AG10803 (cell line): ENCODE data around the gene C3orf22.

Experiments
- DNase-seq: peaks from one replicate; pipeline ENCODE4 v3.0.0; 2010; ENCODE audit warnings: low read depth
- H3K4me3 ChIP-seq: 2 replicates; pipeline ENCODE4 v1.5.1; 2011; ENCODE audit warnings: mild to moderate bottlenecking, low read length, control low read depth
- CTCF ChIP-seq: conservative IDR thresholded peaks from 2 replicates; pipeline ENCODE4 v1.5.1; 2011; ENCODE audit warnings: mild to moderate bottlenecking, low read length, control low read depth, inconsistent platforms

The C3orf22 gene

GRCh38 chr3:126581569-126581968 is 22.8 kb upstream of the C3orf22 start:
- DNase-seq, result no peak
- no peak for TF ChIP-seq CTCF
- no peak overlapping the region for H3K4me3 ChIP-seq

- no peak for DNase-seq
- no peak overlapping the region for H3K4me3 ChIP-seq
- TF ChIP-seq CTCF, result no peak
Observed at GRCh38 chr3:126580746-126581145, 22.0 kb upstream of the C3orf22 start.

- TF ChIP-seq CTCF, result no peak
- no peak overlapping the region for H3K4me3 ChIP-seq
- DNase-seq, result no peak
Observed at GRCh38 chr3:126578702-126579101, 20.0 kb upstream of the C3orf22 start.

GRCh38 chr3:126577261-126577660 is 18.5 kb upstream of the C3orf22 start:
- DNase-seq, result no peak
- no peak overlapping the region for H3K4me3 ChIP-seq
- no peak for TF ChIP-seq CTCF

- no peak for TF ChIP-seq CTCF
- no peak overlapping the region for H3K4me3 ChIP-seq
- no peak for DNase-seq
Observed at GRCh38 chr3:126573492-126574117, 14.9 kb upstream of the C3orf22 start.

- no peak for DNase-seq
- no peak overlapping the region for H3K4me3 ChIP-seq
- TF ChIP-seq CTCF, result no peak
Observed at GRCh38 chr3:126571078-126571477, 12.3 kb upstream of the C3orf22 start.

- DNase-seq, result no peak
- H3K4me3 ChIP-seq, result no peak overlapping the region
- no peak for TF ChIP-seq CTCF
Observed at GRCh38 chr3:126570103-126570541, 11.4 kb upstream of the C3orf22 start.
